ENCODE results near the gene TMEM126B.

TMEM126B gene

DNA sequence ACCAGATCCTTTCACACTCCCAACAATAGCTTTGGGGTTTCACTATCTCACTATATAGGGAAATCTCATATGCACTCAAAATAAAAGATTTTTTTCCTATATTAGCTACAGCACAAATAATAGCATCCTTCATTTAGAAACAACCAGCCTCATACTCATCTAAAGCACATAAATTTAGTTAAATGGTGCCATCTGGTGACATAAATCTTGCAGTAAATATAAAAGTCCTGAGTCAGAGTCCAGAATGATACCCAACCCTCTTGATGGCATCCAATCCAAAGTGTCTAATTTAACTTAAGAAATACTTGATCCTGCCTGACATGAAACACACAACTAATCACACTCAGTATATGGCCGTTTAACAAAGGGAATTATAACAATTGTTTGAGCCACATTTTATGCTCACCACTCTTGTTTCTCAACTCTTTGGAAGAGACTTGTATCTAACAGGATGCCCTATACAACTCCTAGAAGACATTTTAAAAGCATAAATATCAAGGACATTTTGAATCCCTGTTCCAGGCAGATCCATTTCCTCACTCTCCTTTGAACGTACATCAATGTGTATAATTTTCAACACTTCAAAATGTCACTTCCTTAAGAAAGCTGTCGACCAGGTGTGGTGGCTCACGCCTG lies 37.4 kb upstream of the TMEM126B start:
- Histone ChIP-seq H3K36me3 (ENCODE audit: low read length) (no peaks in the 10 kb centered on the region), H3K4me3 (ENCODE audit: insufficient read depth, low read length, poor library complexity, severe bottlenecking) (no peak overlapping the region), H3F3A (ENCODE audit: insufficient read depth) (no peaks in the 10 kb centered on the region), H3K9ac (ENCODE audit: low read length) (no peak overlapping the region), H2AFZ (ENCODE audit: low read depth, low read length, severe bottlenecking) (no peak overlapping the region), H3K27me3 (ENCODE audit: low read length) (no peaks in the 10 kb centered on the region), H3K4me2 (ENCODE audit: low read depth, low read length, poor library complexity, severe bottlenecking) (no peak overlapping the region), H4K20me1 (ENCODE audit: low read depth, low read length) (no peaks in the 10 kb centered on the region), H3K27ac (ENCODE audit: low read depth, low read length) (no peak overlapping the region), H3K9me2 (replicated peaks; ENCODE audit: insufficient read depth, low read length) (no peaks in the 10 kb centered on the region), H3K9me3 (ENCODE audit: insufficient read depth, low read length) (no peaks in the 10 kb centered on the region), H3K79me2 (ENCODE audit: insufficient read depth, low read length) (no peaks in the 10 kb centered on the region)
- no peak for TF ChIP-seq EZH2phosphoT487 (conservative IDR thresholded peaks at IDR 0.05; ENCODE audit: low read length)
- TF ChIP-seq, protein P1, sequence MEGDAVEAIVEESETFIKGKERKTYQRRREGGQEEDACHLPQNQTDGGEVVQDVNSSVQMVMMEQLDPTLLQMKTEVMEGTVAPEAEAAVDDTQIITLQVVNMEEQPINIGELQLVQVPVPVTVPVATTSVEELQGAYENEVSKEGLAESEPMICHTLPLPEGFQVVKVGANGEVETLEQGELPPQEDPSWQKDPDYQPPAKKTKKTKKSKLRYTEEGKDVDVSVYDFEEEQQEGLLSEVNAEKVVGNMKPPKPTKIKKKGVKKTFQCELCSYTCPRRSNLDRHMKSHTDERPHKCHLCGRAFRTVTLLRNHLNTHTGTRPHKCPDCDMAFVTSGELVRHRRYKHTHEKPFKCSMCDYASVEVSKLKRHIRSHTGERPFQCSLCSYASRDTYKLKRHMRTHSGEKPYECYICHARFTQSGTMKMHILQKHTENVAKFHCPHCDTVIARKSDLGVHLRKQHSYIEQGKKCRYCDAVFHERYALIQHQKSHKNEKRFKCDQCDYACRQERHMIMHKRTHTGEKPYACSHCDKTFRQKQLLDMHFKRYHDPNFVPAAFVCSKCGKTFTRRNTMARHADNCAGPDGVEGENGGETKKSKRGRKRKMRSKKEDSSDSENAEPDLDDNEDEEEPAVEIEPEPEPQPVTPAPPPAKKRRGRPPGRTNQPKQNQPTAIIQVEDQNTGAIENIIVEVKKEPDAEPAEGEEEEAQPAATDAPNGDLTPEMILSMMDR (IDR thresholded peaks at IDR 0.05; ENCODE audit: insufficient read depth, low read length, poor library complexity, severe bottlenecking), result no peak

DNA sequence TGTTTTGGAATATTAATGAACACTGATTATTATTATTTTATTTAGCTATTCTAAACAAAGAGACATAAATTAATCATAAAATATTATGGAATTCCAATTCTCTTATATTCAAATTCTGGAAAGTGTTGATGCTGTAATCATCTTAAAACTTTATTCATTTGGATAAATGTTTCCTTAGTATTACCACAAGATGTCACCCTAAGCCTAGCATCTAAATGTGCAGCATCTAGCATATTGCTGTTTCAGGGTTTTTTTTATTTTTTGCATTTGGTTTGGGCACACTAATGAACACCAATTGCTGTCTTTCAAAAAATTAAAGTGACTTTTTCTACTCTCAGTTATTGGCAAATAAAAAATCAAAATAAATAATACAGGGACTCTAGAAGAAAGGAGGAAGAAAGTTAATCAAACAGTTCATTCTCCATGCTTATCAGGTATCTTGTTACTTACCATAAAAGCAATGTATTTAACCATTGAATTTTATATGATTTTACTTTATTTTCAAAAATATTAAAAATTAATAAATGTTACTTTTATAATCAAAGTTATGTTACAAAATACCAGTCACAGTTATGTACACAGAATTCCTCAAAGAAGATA lies 33.0 kb upstream of the TMEM126B start:
- TF ChIP-seq, protein P1 (IDR thresholded peaks at IDR 0.05; ENCODE audit: insufficient read depth, low read length, poor library complexity, severe bottlenecking), result peak; percentile 42
- no peak for TF ChIP-seq EZH2phosphoT487 (conservative IDR thresholded peaks at IDR 0.05; ENCODE audit: low read length)
- Histone ChIP-seq H3K9ac (ENCODE audit: low read length) (no peak overlapping the region), H3F3A (ENCODE audit: insufficient read depth) (no peaks in the 10 kb centered on the region), H4K20me1 (ENCODE audit: low read depth, low read length) (no peaks in the 10 kb centered on the region), H3K27me3 (ENCODE audit: low read length) (no peaks in the 10 kb centered on the region), H2AFZ (ENCODE audit: low read depth, low read length, severe bottlenecking) (no peak overlapping the region), H3K4me2 (ENCODE audit: low read depth, low read length, poor library complexity, severe bottlenecking) (no peak overlapping the region), H3K9me3 (ENCODE audit: insufficient read depth, low read length) (no peaks in the 10 kb centered on the region), H3K36me3 (ENCODE audit: low read length) (no peaks in the 10 kb centered on the region), H3K79me2 (ENCODE audit: insufficient read depth, low read length) (no peaks in the 10 kb centered on the region), H3K4me3 (ENCODE audit: insufficient read depth, low read length, poor library complexity, severe bottlenecking) (no peak overlapping the region), H3K27ac (ENCODE audit: low read depth, low read length) (no peak overlapping the region), H3K9me2 (replicated peaks; ENCODE audit: insufficient read depth, low read length) (no peaks in the 10 kb centered on the region)

DNA sequence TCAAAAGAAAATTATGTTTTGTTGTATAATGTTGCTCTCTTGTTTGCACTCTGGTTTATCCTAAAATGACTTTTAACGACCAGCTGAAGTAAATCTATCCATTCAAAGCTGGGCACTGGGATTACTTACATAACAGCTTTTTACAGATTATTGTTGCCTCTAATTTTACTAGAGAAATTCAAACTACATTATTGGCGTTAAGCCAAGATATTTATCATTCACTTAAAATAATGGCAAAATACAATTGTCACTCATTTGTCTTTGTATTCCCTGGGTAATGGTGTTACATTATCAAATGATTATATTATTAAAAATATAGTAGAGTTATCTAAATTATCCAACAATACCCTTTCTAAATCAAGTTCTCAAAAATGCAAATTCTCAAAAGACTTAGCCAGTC lies 31.5 kb upstream of the TMEM126B start:
- Histone ChIP-seq H3K27me3 (ENCODE audit: low read length) (no peaks in the 10 kb centered on the region), H3K36me3 (ENCODE audit: low read length) (no peaks in the 10 kb centered on the region), H3F3A (ENCODE audit: insufficient read depth) (no peaks in the 10 kb centered on the region), H3K4me2 (ENCODE audit: low read depth, low read length, poor library complexity, severe bottlenecking) (no peak overlapping the region), H3K27ac (ENCODE audit: low read depth, low read length) (no peak overlapping the region), H3K9me2 (replicated peaks; ENCODE audit: insufficient read depth, low read length) (no peaks in the 10 kb centered on the region), H4K20me1 (ENCODE audit: low read depth, low read length) (no peaks in the 10 kb centered on the region), H3K4me3 (ENCODE audit: insufficient read depth, low read length, poor library complexity, severe bottlenecking) (no peak overlapping the region), H2AFZ (ENCODE audit: low read depth, low read length, severe bottlenecking) (no peak overlapping the region), H3K79me2 (ENCODE audit: insufficient read depth, low read length) (no peaks in the 10 kb centered on the region), H3K9ac (ENCODE audit: low read length) (no peak overlapping the region), H3K9me3 (ENCODE audit: insufficient read depth, low read length) (no peaks in the 10 kb centered on the region)
- no peak for TF ChIP-seq EZH2phosphoT487 (conservative IDR thresholded peaks at IDR 0.05; ENCODE audit: low read length)
- TF ChIP-seq, protein P1 (IDR thresholded peaks at IDR 0.05; ENCODE audit: insufficient read depth, low read length, poor library complexity, severe bottlenecking), result no peak

Data from SU-DHL-6 (cell line).